ENCODE results near the gene KCNMA1. TPM values are rescaled to one million over a fixed set of nuclear protein-coding genes. Genes with fewer than 3 reads are reported as not detected.

Gene KCNMA1
- total and polyA plus RNA-seq, 9 of the 15 experiments (the other 6 are each of a cell fraction or from before 2014, with no cell fraction given) = 0.01 to 0.95 (median 0.15) TPM; not detected in 4

GRCh38 chr10:77471069-77471536, 166.5 kb downstream of the KCNMA1 start (continued):
- TF ChIP-seq IRF9 (tag; IDR thresholded peaks at IDR 0.05) (no peak), ZNF57 (CRISPR knock-in tag; IDR thresholded peaks at IDR 0.05) (no peak), THRB (CRISPR knock-in tag; conservative IDR thresholded peaks at IDR 0.05) (peak; percentile 92), MCM7 (IDR thresholded peaks at IDR 0.05) (no peak), GATAD2A (IDR thresholded peaks at IDR 0.05) (no peak), RFX7 (CRISPR knock-in tag; IDR thresholded peaks at IDR 0.05) (no peak), TRIM24 (IDR thresholded peaks at IDR 0.05) (0 out of 4 replicates have a peak, but pooled peaks of 1 of the 2 experiments have one; percentile 30), CREBBP (IDR thresholded peaks at IDR 0.05; ENCODE audit: low read depth, low read length) (no peak), NUFIP1 (IDR thresholded peaks at IDR 0.05; ENCODE audit: partially characterized antibody) (no peak), POU5F1 (IDR thresholded peaks at IDR 0.05; ENCODE audit: borderline replicate concordance, low read depth, low read length, partially characterized antibody) (no peak), ELK3 (CRISPR knock-in tag; IDR thresholded peaks at IDR 0.05) (no peak), ZNF583 (CRISPR knock-in tag; IDR thresholded peaks at IDR 0.05) (no peak), GABPA (tag; conservative IDR thresholded peaks at IDR 0.05; ENCODE audit: low read depth) (no peak), SUPT5H (IDR thresholded peaks at IDR 0.05) (no peak), ESRRB (CRISPR knock-in tag; IDR thresholded peaks at IDR 0.05; ENCODE audit: borderline replicate concordance) (no peak), NFATC3 (IDR thresholded peaks at IDR 0.05) (no peak), E2F4 (CRISPR knock-in tag; IDR thresholded peaks at IDR 0.05; ENCODE audit: low read depth) (no peak), ILK (tag; IDR thresholded peaks at IDR 0.05; ENCODE audit: borderline replicate concordance, low read depth) (no peak), ZSCAN29 (IDR thresholded peaks at IDR 0.05) (no peak), KHSRP (IDR thresholded peaks at IDR 0.05) (no peak), RNF2 (IDR thresholded peaks at IDR 0.05) (no peak), MCM5 (IDR thresholded peaks at IDR 0.05; ENCODE audit: low read depth) (no peak), NR2C2 (CRISPR knock-in tag; IDR thresholded peaks at IDR 0.05) (0 out of 2 replicates have a peak, but pooled peaks have one; percentile 12), NR2C2 (tag; IDR thresholded peaks at IDR 0.05) (no peak)
- TF ChIP-seq, protein P1, sequence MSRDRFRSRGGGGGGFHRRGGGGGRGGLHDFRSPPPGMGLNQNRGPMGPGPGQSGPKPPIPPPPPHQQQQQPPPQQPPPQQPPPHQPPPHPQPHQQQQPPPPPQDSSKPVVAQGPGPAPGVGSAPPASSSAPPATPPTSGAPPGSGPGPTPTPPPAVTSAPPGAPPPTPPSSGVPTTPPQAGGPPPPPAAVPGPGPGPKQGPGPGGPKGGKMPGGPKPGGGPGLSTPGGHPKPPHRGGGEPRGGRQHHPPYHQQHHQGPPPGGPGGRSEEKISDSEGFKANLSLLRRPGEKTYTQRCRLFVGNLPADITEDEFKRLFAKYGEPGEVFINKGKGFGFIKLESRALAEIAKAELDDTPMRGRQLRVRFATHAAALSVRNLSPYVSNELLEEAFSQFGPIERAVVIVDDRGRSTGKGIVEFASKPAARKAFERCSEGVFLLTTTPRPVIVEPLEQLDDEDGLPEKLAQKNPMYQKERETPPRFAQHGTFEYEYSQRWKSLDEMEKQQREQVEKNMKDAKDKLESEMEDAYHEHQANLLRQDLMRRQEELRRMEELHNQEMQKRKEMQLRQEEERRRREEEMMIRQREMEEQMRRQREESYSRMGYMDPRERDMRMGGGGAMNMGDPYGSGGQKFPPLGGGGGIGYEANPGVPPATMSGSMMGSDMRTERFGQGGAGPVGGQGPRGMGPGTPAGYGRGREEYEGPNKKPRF (IDR thresholded peaks at IDR 0.05; ENCODE audit: low read depth, low read length) = no peak
